Muscle layer of colon (tissue), 2 donors: ENCODE results near the gene CDC42BPB.

Source experiments
- H3K27ac ChIP-seq: one replicate; pipeline ENCODE4 v1.7.0; 2013; ENCODE audit warnings: low read depth, mild to moderate bottlenecking, low read length, moderate library complexity
- H3K27me3 ChIP-seq, 2 donors: one replicate each; pipeline ENCODE4 v1.7.0; 2013; ENCODE audit warnings: low read length in 2 of 2, mild to moderate bottlenecking in 2 of 2; ENCODE audit not compliant: insufficient read depth in 2 of 2, control insufficient read depth in 1 of 2
- H3K36me3 ChIP-seq: one replicate; pipeline ENCODE4 v1.7.0; 2013; ENCODE audit warnings: mild to moderate bottlenecking, low read length; ENCODE audit not compliant: insufficient read depth
- H3K4me1 ChIP-seq: one replicate; pipeline ENCODE4 v1.7.0; 2013; ENCODE audit warnings: mild to moderate bottlenecking, low read length; ENCODE audit not compliant: insufficient read depth
- H3K4me3 ChIP-seq, 2 donors: one replicate each; pipeline ENCODE4 v1.7.0; 2013; ENCODE audit warnings: low read length in 2 of 2, low read depth in 1 of 2, mild to moderate bottlenecking in 1 of 2, moderate library complexity in 1 of 2
- H3K9ac ChIP-seq: one replicate; pipeline ENCODE4 v1.7.0; 2013; ENCODE audit warnings: low read length
- H3K9me3 ChIP-seq: one replicate; pipeline ENCODE4 v1.7.0; 2013; ENCODE audit warnings: mild to moderate bottlenecking, low read length
- donor health status: abdominal sarcoma.
- donor health status: Adenocarcinoma of cecum.

CDC42BPB gene

DNA sequence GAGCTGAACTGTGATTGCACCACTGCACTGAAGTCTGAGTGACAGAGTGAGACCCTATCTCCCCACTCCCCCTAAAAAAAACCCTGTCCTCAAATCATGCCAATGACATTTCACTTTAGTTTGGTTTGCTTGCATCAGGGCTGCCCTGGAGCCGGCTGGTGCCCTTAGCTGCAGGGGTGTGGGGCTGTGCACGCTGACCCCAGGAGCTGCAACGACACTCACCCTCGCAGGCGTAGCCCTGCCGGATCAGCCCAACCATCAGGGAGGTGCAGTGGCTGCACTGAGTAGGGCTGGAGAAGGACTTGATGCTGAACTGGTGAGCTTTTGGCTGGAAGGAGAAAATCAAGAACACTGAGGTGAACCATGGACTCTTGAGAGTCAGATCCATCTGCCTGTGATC is 105.1 kb downstream of the CDC42BPB start:
- Histone ChIP-seq H3K27me3 (no peaks in the 10 kb centered on the region), H3K27ac (no peak overlapping the region), H3K4me3 (no peak overlapping the region), H3K36me3 (peaks cover 72% of the 10 kb centered on the region), H3K9me3 (no peaks in the 10 kb centered on the region), H3K9ac (no peak overlapping the region), H3K4me1 (peaks cover 15% of the 10 kb centered on the region)

DNA sequence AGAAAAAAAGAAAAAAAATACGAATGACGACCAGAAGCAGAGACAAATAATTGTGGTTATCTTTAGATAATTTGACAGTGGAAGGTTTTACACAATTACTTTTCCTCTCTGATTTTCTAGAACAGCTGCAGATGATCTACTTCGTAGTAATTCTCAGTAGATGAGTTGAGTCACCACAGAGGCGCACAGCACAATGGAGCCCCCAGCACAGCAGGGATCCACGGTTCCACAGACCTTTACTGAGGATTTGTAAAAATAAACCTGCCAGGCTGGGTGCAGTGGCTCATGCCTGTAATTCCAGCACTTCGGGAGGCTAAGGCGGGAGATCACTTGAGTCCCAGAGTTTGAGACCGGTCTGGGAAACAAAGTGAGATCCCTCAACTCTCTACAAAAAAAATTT is 105.5 kb downstream of the CDC42BPB start:
- Histone ChIP-seq H3K4me1 (peaks cover 15% of the 10 kb centered on the region), H3K9ac (no peak overlapping the region), H3K36me3 (peaks cover 73% of the 10 kb centered on the region), H3K27ac (no peak overlapping the region), H3K4me3 (no peak overlapping the region), H3K9me3 (no peaks in the 10 kb centered on the region), H3K27me3 (no peaks in the 10 kb centered on the region)

DNA sequence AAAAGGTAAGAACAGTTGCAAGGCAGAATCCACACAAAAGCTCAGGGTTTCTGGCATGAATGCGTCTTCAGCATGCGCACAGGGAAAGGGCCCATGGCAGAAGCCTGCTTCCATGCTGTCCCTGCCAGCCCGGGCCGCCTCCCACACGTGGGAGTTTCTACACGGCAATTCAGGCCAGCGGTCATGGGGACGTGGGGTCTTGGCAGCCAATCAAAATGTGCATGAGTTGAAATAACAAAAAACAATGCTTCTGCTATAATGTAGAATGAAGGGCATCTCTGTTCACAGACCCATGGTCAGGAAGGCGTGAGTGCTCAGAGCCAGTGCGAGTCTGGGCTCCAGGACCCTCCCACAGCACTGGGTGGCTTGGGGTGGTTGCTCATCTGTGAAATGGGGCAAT is 106.3 kb downstream of the CDC42BPB start:
- Histone ChIP-seq H3K9ac (no peak overlapping the region), H3K27ac (no peak overlapping the region), H3K36me3 (peaks cover 79% of the 10 kb centered on the region), H3K4me1 (peaks cover 15% of the 10 kb centered on the region), H3K4me3 (no peak overlapping the region), H3K9me3 (no peaks in the 10 kb centered on the region), H3K27me3 (no peaks in the 10 kb centered on the region)

DNA sequence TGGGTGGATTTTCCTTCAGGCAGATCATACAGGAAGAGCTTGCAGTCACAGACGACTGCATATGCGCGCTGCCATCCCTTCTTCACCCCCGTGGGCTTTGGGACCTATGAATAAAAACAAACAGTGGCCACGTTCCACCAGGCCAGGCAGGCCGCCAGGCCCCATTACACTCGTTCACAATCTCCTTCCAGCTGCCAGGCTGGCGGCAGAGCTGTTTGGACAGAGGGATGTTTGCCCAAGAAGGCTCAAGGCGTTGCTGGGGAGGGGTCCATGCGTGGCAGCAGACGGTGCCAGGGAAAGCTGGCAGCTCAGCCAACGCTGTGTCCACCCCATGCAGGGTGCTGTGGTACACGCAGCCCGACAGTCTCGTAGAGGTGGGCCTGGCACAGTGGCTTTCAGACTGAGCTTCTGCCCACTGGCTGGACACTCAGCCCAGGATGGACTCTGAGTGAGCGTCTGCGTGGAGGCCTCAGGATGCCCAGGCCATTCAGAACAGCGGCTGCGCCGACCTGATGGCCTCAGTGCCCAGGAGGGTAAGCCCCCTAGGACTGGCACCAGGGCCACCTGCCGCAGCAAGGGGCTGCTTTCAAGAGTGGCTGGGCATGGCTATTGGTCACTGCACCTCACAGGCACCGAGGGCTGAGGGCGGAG is 107.4 kb downstream of the CDC42BPB start:
- no peaks in the 10 kb centered on the region for H3K27me3 ChIP-seq
- no peaks in the 10 kb centered on the region for H3K9me3 ChIP-seq
- peaks cover 81% of the 10 kb centered on the region for H3K36me3 ChIP-seq
- H3K27ac ChIP-seq, result no peak overlapping the region
- no peak overlapping the region for H3K9ac ChIP-seq
- H3K4me3 ChIP-seq, result no peak overlapping the region
- peaks cover 15% of the 10 kb centered on the region for H3K4me1 ChIP-seq

DNA sequence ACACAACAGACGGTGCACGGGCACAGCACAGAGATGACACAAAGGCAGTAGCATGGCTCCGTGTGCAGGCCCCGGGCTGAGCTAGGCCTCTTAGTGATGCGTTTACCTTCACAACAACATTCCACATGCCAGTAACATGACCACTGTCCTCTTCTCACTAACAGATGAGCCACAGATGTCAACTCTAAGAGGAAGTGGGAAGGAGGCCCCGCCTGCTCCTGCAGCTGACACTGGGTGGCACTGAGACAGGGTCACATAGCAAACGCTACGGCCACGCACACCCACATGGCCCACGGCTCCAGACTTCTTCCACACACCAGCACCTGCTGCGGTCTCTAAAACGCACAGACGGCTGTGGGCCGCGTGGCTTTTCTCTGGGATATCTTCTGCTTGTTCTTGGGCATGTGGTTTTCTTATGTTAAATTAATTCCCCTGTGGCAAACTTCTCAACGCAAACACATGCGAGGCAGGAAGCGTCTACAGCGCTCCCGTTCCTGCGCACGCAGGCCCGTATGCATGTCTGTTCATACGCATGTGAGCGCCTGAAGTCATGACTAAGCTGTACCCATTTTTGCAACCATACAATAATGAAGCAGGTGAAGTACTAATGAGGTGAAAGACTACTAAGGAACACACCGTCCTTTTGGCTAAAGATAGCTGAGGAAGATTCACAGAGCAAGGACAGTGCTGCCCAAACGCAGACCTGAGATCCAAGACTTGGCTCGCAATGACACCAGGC is 108.1 kb downstream of the CDC42BPB start:
- Histone ChIP-seq H3K9me3 (no peaks in the 10 kb centered on the region), H3K4me1 (peaks cover 15% of the 10 kb centered on the region), H3K27ac (no peak overlapping the region), H3K27me3 (no peaks in the 10 kb centered on the region), H3K36me3 (peaks cover 80% of the 10 kb centered on the region), H3K9ac (no peak overlapping the region), H3K4me3 (no peak overlapping the region)

DNA sequence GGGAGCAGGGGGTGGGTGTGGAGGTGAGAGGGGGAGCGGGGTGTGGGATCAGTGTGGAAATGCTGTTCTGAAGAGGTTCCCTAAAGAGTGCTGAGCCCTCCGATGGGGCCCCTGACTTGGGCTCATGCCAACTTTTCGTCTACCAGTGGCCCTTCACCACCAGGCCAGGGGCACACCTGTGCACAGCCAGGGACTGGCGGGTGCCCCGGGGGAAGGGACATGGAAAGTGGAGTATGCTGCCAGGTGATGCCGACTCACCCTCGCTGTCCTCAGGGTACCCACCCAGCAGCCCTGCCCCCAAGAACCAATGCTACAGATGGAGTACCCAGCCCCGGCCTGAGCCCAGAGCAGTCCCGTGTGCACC is 108.7 kb downstream of the CDC42BPB start:
- no peak overlapping the region for H3K9ac ChIP-seq
- no peak overlapping the region for H3K27ac ChIP-seq
- H3K27me3 ChIP-seq, result no peaks in the 10 kb centered on the region
- no peak overlapping the region for H3K4me3 ChIP-seq
- H3K9me3 ChIP-seq, result no peaks in the 10 kb centered on the region
- peaks cover 15% of the 10 kb centered on the region for H3K4me1 ChIP-seq
- peaks cover 80% of the 10 kb centered on the region for H3K36me3 ChIP-seq

DNA sequence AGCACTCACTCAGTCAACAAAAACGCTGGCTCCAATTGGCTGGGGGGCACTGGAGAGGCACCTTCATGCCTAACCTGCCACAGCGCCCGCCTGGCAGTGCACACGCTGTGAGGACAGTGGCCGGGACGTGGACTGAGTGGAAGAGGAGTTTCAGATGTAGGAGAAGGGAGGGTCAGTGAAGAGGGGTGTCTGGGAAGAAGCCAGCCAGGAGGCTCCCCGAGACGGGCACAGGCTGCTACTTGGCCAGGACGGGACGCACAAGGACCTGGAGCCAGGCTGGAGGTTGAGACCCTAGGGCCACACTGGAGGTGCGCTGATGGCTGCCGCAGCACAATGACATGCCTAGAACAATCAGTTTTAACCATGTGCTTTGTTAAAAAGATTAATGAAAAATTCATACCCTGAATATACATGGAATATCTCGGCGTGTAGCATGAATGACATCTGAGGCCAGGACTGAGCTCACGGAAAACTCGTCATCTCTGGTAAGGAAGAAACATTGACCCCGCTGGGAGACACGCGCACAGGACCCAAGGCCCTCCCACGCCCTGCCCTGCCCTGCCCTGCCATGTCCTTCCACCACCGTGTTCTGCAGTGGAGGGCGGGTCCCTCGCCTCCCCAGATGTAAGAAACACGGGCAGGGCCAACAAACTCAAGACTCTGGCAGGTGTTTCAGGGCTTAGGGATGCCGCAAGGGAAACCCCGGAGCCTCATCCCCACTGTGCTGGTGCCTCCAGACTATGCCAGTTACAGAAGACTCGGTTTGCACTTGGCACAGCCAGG is 109.8 kb downstream of the CDC42BPB start:
- no peak overlapping the region for H3K9ac ChIP-seq
- H3K27me3 ChIP-seq, result no peaks in the 10 kb centered on the region
- no peaks in the 10 kb centered on the region for H3K9me3 ChIP-seq
- no peak overlapping the region for H3K4me3 ChIP-seq
- peaks cover 76% of the 10 kb centered on the region for H3K36me3 ChIP-seq
- H3K27ac ChIP-seq, result no peak overlapping the region
- peaks cover 15% of the 10 kb centered on the region for H3K4me1 ChIP-seq

DNA sequence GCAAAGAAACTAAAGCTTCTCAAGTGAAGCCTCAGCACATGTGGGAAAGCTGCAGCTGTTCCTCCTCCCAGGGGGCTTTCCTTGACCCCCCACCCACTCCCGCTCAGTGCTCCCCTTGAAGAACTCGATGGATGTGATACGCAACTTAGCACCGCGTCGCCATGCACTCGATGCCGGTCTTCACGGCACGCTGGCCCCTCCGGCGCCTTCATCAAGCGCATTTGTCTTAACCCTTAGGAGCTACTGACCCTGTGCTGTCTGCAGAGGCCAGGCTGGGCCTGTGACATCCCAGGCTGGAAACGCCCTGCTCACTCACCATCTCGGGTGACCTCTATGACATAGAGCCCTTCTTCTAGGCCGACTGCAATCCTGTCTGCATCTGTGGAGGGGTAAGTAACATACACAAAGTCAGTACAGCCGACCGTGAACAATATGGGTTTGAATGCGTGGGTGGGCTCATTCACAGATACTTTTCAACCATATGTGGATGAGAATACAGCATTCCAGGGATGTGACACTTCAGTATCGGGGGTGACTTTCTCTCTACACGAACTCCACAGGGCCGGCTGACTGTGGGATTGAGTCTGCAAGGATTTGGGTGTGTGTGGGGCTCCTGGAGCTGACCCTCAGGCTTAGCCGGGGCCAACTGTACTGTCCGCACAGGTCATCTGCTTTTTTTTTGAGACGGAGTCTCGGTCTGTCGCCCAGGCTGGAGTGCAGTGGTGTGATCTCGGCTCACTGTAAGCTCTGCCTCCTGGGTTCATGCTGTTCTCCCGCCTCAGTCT is 111.8 kb downstream of the CDC42BPB start:
- H3K27ac ChIP-seq, result no peak overlapping the region
- no peaks in the 10 kb centered on the region for H3K9me3 ChIP-seq
- peaks cover 60% of the 10 kb centered on the region for H3K36me3 ChIP-seq
- H3K27me3 ChIP-seq, result no peaks in the 10 kb centered on the region
- no peak overlapping the region for H3K4me3 ChIP-seq
- peaks cover 15% of the 10 kb centered on the region for H3K4me1 ChIP-seq
- no peak overlapping the region for H3K9ac ChIP-seq

DNA sequence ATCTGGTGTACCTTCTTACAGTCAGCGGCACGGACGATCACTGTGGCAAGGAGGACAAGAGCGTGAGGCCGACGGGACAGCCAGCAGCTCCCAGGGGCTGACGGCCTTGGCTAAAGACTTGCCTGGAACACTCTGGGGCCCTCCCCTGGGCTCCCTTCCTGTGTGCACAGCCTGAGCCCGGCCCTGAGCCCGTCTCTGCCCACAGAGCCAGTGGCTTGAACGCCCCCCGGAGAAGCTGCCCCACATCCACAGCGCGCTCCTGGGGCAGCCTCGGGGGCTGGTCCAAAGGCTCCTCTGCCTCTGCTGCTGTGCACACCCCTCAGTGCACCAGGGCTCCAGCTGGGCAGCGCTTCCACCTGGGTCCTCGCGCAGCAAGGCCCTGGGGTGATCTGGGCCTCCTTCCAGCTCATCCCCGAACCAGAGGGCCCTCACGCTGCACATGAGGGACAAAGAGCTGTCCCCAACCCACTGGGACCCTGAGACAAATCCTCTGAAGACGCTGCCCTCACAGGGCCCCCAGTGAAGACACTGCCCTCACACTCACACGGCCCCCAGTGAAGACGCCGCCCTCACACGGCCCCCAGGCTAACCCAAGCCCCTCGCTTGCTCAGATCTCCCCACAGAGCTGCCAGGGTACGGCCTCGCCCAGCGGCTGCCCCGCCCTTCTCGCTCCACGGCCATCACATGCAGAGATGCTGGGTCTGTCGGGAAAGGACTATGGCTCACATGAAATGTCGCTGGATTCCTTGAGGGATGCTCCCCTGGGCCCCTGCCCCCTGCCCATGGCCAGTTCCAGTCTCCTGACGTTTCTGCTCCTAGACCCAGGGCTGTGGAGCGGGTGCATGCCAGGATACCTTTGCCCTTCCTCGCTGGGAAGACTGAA is 112.7 kb downstream of the CDC42BPB start:
- no peak overlapping the region for H3K9ac ChIP-seq
- H3K27ac ChIP-seq, result no peak overlapping the region
- peaks cover 58% of the 10 kb centered on the region for H3K36me3 ChIP-seq
- no peaks in the 10 kb centered on the region for H3K27me3 ChIP-seq
- H3K4me3 ChIP-seq, result no peak overlapping the region
- peaks cover 8% of the 10 kb centered on the region for H3K4me1 ChIP-seq
- H3K9me3 ChIP-seq, result no peaks in the 10 kb centered on the region

DNA sequence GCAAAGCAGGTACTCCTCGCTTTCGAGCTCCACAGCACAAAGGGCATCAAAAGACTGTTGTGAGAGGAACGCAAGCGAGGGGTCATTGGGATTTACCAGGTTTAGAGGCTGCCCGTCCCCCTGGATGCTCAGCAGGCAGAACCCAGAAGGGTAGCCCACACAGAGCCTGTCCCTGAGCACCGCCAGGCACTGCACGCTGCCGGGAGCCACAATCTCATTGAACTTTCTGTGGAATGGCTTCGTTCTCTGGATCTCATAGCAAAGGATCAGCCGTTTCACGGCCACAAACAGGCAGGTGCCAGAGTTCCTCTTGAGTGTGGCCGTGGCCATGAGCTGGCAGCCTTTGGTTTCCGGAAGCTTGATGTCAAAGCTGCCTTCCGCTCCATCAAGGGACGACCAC is 113.4 kb downstream of the CDC42BPB start:
- H3K27me3 ChIP-seq, result no peaks in the 10 kb centered on the region
- no peak overlapping the region for H3K4me3 ChIP-seq
- no peaks in the 10 kb centered on the region for H3K9me3 ChIP-seq
- H3K4me1 ChIP-seq, result peaks cover 2% of the 10 kb centered on the region
- peaks cover 59% of the 10 kb centered on the region for H3K36me3 ChIP-seq
- H3K9ac ChIP-seq, result no peak overlapping the region
- no peak overlapping the region for H3K27ac ChIP-seq
